Activated naive CD4-positive, alpha-beta T cell treated with anti-CD3 and anti-CD28 coated beads, Interleukin-2, amount 50 U/mL, for 72 hours (primary cell): ENCODE measurements around the gene PNKP. TPM values are rescaled to one million over a fixed set of nuclear protein-coding genes. Genes with fewer than 3 reads are reported as not detected.
A peak's percentile ranks its signal among the peaks of the same experiment; 100 is the strongest.

Experiments used
- ATAC-seq, 2 donors: fragments of 150-1000 bp; cut with Tn5 transposase; 2 replicates each; pipeline ENCODE4 v1.10.0; 2021; ENCODE audit warnings: mild to moderate bottlenecking in 2 of 2, moderate library complexity in 2 of 2
- DNase-seq, 2 donors: peaks; one replicate each; pipeline ENCODE4 v3.0.0; 2021 to 2022; ENCODE audit warnings: low spot score in 2 of 2
- H3K27ac Mint-ChIP-seq, 2 donors: one replicate each; pipeline ENCODE4 v1.8.0; 2022; ENCODE audit warnings: mild to moderate bottlenecking in 2 of 2, mixed read lengths in 2 of 2
- H3K36me3 Mint-ChIP-seq, 2 donors: one replicate each; pipeline ENCODE4 v1.8.0; 2022; ENCODE audit warnings: mixed read lengths in 2 of 2
- H3K9me3 Mint-ChIP-seq, 2 donors: one replicate each; pipeline ENCODE4 v1.8.0; 2022; ENCODE audit warnings: mixed read lengths in 2 of 2
- total RNA-seq, 2 donors: library from RNA; stranded (reverse); gene quantifications; one replicate each; pipeline ENCODE4 v1.2.3, GENCODE V29; 2022

Gene PNKP
- total RNA-seq, 2 donors from 2014 or later = 90.6 to 119 TPM

- H3K9me3 Mint-ChIP-seq = no peaks in the 10 kb centered on the region
- peaks cover 11 to 16% of the 10 kb centered on the region in 2 donors for H3K36me3 Mint-ChIP-seq
- no peak for DNase-seq
- ATAC-seq = no peak
- peak overlapping the region in 1 of 2 donors; percentile 95 for H3K27ac Mint-ChIP-seq
Observed at GRCh38 chr19:49870309-49870901, 3.0 kb upstream of the PNKP start.

- ATAC-seq = peak; percentile 77 to 82
- Mint-ChIP-seq H3K9me3 (no peaks in the 10 kb centered on the region), H3K36me3 (peaks cover 18 to 22% of the 10 kb centered on the region in 2 donors), H3K27ac (peak overlapping the region in 1 of 2 donors; percentile 95)
- DNase-seq = peak; percentile 93 to 95
Observed at GRCh38 chr19:49869484-49870308, 2.3 kb upstream of the PNKP start.

GRCh38 chr19:49869009-49869483 lies 1.7 kb upstream of the PNKP start:
- Mint-ChIP-seq H3K36me3 (peaks cover 21 to 25% of the 10 kb centered on the region in 2 donors), H3K9me3 (no peaks in the 10 kb centered on the region), H3K27ac (no peak overlapping the region)
- no peak for DNase-seq
- ATAC-seq = peak; percentile 0 to 10

GRCh38 chr19:49864890-49865289 lies 2.5 kb downstream of the PNKP start:
- Mint-ChIP-seq H3K27ac (peak overlapping the region; percentile 23 to 90), H3K36me3 (peaks cover 21 to 25% of the 10 kb centered on the region in 2 donors)
- ATAC-seq = no peak

GRCh38 chr19:49863935-49864320 lies 3.4 kb downstream of the PNKP start:
- no peak for DNase-seq
- H3K9me3 Mint-ChIP-seq = no peaks in the 10 kb centered on the region

More at GRCh38 chr19:49864890-49865289, 2.5 kb downstream of the PNKP start:
- no peaks in the 10 kb centered on the region for H3K9me3 Mint-ChIP-seq
- DNase-seq = no peak

GRCh38 chr19:49863254-49863934 lies 4.0 kb downstream of the PNKP start:
- no peak overlapping the region for H3K27ac Mint-ChIP-seq
- no peaks in the 10 kb centered on the region for H3K9me3 Mint-ChIP-seq
- ATAC-seq (no peak), DNase-seq (no peak)
- peaks cover 21 to 25% of the 10 kb centered on the region in 2 donors for H3K36me3 Mint-ChIP-seq

More at GRCh38 chr19:49863935-49864320, 3.4 kb downstream of the PNKP start:
- peak overlapping the region in 1 of 2 donors; percentile 23 for H3K27ac Mint-ChIP-seq
- peaks cover 21 to 25% of the 10 kb centered on the region in 2 donors for H3K36me3 Mint-ChIP-seq
- no peak for ATAC-seq

GRCh38 chr19:49862391-49863253 lies 4.8 kb downstream of the PNKP start:
- DNase-seq = no peak
- peaks cover 21 to 25% of the 10 kb centered on the region in 2 donors for H3K36me3 Mint-ChIP-seq
- H3K9me3 Mint-ChIP-seq = no peaks in the 10 kb centered on the region
- no peak for ATAC-seq
- H3K27ac Mint-ChIP-seq = no peak overlapping the region

GRCh38 chr19:49861541-49862378 lies 5.6 kb downstream of the PNKP start:
- peak in 1 of 2 donors; percentile 57 for DNase-seq
- no peak overlapping the region for H3K27ac Mint-ChIP-seq
- peaks cover 18 to 22% of the 10 kb centered on the region in 2 donors for H3K36me3 Mint-ChIP-seq
- H3K9me3 Mint-ChIP-seq = no peaks in the 10 kb centered on the region
- ATAC-seq = no peak

- ATAC-seq = no peak
- DNase-seq = peak in 1 of 2 donors; percentile 53
- H3K36me3 Mint-ChIP-seq = peaks cover 12 to 15% of the 10 kb centered on the region in 2 donors
- no peaks in the 10 kb centered on the region for H3K9me3 Mint-ChIP-seq
- H3K27ac Mint-ChIP-seq = peak overlapping the region in 1 of 2 donors; percentile 44
Observed at GRCh38 chr19:49861107-49861506, 6.3 kb downstream of the PNKP start.

GRCh38 chr19:49860336-49861102 lies 6.9 kb downstream of the PNKP start:
- peak in 1 of 2 donors; percentile 53 for DNase-seq

GRCh38 chr19:49859682-49860335 lies 7.6 kb downstream of the PNKP start:
- ATAC-seq (no peak), DNase-seq (peak in 1 of 2 donors; percentile 55)
- Mint-ChIP-seq H3K9me3 (no peaks in the 10 kb centered on the region), H3K36me3 (peaks cover 4 to 5% of the 10 kb centered on the region in 2 donors), H3K27ac (peak overlapping the region in 1 of 2 donors; percentile 79)

More at GRCh38 chr19:49860336-49861102, 6.9 kb downstream of the PNKP start:
- Mint-ChIP-seq H3K36me3 (peaks cover 9 to 10% of the 10 kb centered on the region in 2 donors), H3K27ac (peak overlapping the region; percentile 44 to 77), H3K9me3 (no peaks in the 10 kb centered on the region)
- no peak for ATAC-seq

- Mint-ChIP-seq H3K36me3 (no peaks in the 10 kb centered on the region), H3K9me3 (no peaks in the 10 kb centered on the region), H3K27ac (peak overlapping the region; percentile 20 to 79)
- no peak for ATAC-seq
- DNase-seq = no peak
Observed at GRCh38 chr19:49858088-49858985, 9.0 kb downstream of the PNKP start.

GRCh38 chr19:49857838-49858087 lies 9.6 kb downstream of the PNKP start:
- Mint-ChIP-seq H3K27ac (peak overlapping the region in 1 of 2 donors; percentile 79), H3K9me3 (no peaks in the 10 kb centered on the region), H3K36me3 (peaks cover 0 to under 1% of the 10 kb centered on the region in 2 donors)
- no peak for ATAC-seq
- no peak for DNase-seq
